Fibroblast of mammary gland (primary cell): Measurements from ENCODE around the gene TUBGCP6.
"Not testable (repeated sequence)": the region's sequence is repeated elsewhere in the genome, so short reads cannot be mapped to it uniquely, and the experiment has no call there.

ENCODE experiments used
- DNase-seq: peaks from one replicate; pipeline ENCODE4 v3.0.0-alpha.2; 2010; ENCODE audit warnings: low read depth
- H3K4me3 ChIP-seq: 2 replicates; pipeline ENCODE4 v1.5.1; 2011; ENCODE audit warnings: low read depth, mild to moderate bottlenecking, low read length, moderate library complexity; ENCODE audit not compliant: control insufficient read depth
- CTCF ChIP-seq: conservative IDR thresholded peaks from 2 replicates; pipeline ENCODE4 v1.5.1; 2011; ENCODE audit warnings: low read depth, low read length, inconsistent platforms; ENCODE audit not compliant: control insufficient read depth, insufficient read depth

TUBGCP6 gene

GRCh38 chr22:50169181-50169759, 75.6 kb downstream of the TUBGCP6 start:
- no peak for DNase-seq
- no peak for TF ChIP-seq CTCF
- no peak overlapping the region for H3K4me3 ChIP-seq

- not testable (repeated sequence) for H3K4me3 ChIP-seq, DNase-seq
These were observed 76.2 kb downstream of the TUBGCP6 start for GRCh38 chr22:50168490-50169180.

GRCh38 chr22:50167689-50168489, 76.9 kb downstream of the TUBGCP6 start:
- no peak for TF ChIP-seq CTCF
- H3K4me3 ChIP-seq: no peak overlapping the region
- DNase-seq: no peak
